Activated CD4-positive, alpha-beta T cell treated with anti-CD3 and anti-CD28 coated beads for 36 hours (primary cell): ENCODE measurements around the gene ANKRD50. TPM values are rescaled to one million over a fixed set of nuclear protein-coding genes. Genes with fewer than 3 reads are reported as not detected.
A peak's percentile ranks its signal among the peaks of the same experiment; 100 is the strongest.

Source experiments
- ATAC-seq: fragments of 200-7000 bp; cut with Tn5 transposase; one replicate; pipeline ENCODE4 v1.10.0; 2021; ENCODE audit warnings: mild to moderate bottlenecking, moderate library complexity
- CTCF ChIA-PET: fragments of 350-600 bp; sonication (Branson Sonifier 250); formaldehyde crosslinking; loops from one replicate; lab custom pipeline; 2021; ENCODE audit warnings: antibody characterized with exemption; lab: Charles Lee
- POLR2A ChIA-PET: fragments of 350-600 bp; sonication (Branson Sonifier 250); formaldehyde crosslinking; loops from one replicate; lab custom pipeline; 2021; ENCODE audit warnings: antibody characterized with exemption, inconsistent platforms; lab: Charles Lee
- DNase-seq: peaks from one replicate; pipeline ENCODE4 v3.0.0-alpha.2; 2020
- H3K27ac Mint-ChIP-seq: one replicate; pipeline ENCODE4 v1.8.0; 2021; ENCODE audit warnings: mixed read lengths
- H3K27me3 Mint-ChIP-seq: one replicate; pipeline ENCODE4 v1.8.0; 2021; ENCODE audit warnings: mixed read lengths
- H3K36me3 Mint-ChIP-seq: one replicate; pipeline ENCODE4 v1.8.0; 2021; ENCODE audit warnings: low read depth, mixed read lengths
- H3K4me1 Mint-ChIP-seq: one replicate; pipeline ENCODE4 v1.8.0; 2021; ENCODE audit warnings: mixed read lengths
- H3K4me3 Mint-ChIP-seq: one replicate; pipeline ENCODE4 v1.8.0; 2021; ENCODE audit warnings: mild to moderate bottlenecking, moderate library complexity, mixed read lengths
- H3K9me3 Mint-ChIP-seq: one replicate; pipeline ENCODE4 v1.8.0; 2021; ENCODE audit warnings: low read depth, mixed read lengths
- intact Hi-C, 2 experiments: fragments of 100-400 bp; cut with DNase I in 1 of 2; cut with micrococcal nuclease in 1 of 2; formaldehyde crosslinking; loops; one replicate each; pipeline versions ENCODE4 v1.14.2 to v1.15.1; 2022 to 2024; cut with DNase I, micrococcal nuclease
- total RNA-seq, 2 experiments: library from RNA; stranded (reverse); gene quantifications; one replicate each; pipeline ENCODE4 v1.2.3, GENCODE V29; 2021

ANKRD50 gene
- total RNA-seq, 2 experiments from 2014 or later = 0.42 to 0.59 TPM

DNA sequence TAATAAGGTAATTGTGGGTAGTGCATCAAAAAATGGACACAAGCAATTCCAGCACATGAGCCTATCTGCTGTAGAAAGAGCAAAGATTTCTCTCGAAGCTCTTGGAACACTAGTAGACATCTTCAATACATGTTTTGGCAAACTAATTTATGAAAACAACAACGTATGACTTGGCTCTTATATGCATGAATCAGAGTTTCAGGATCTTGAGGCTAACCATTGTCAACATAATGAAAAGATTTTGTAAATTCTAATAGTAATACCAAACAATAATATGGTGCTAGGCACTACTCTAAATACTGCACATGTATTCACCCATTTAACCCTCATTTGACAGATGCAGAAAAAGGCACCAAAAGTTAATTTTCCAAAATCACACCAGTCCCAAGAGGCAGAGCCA, 25.1 kb upstream of the ANKRD50 start:
- Mint-ChIP-seq H3K27ac (no peak overlapping the region), H3K9me3 (no peaks in the 10 kb centered on the region), H3K36me3 (no peaks in the 10 kb centered on the region), H3K27me3 (no peaks in the 10 kb centered on the region), H3K4me3 (no peak overlapping the region), H3K4me1 (no peaks in the 10 kb centered on the region)
- intact Hi-C loops = no loop called here
- ATAC-seq (no peak), DNase-seq (no peak)
- ChIA-PET POLR2A (no interaction called here), CTCF (no interaction called here)

GRCh38 chr4:124736526-124736925, 24.0 kb upstream of the ANKRD50 start:
- DNase-seq = no peak
- no peak for ATAC-seq
- intact Hi-C loops = no loop called here
- ChIA-PET CTCF (no interaction called here), POLR2A (no interaction called here)
- no peaks in the 10 kb centered on the region for H3K4me1 Mint-ChIP-seq
- no peak overlapping the region for H3K27ac Mint-ChIP-seq
- H3K4me3 Mint-ChIP-seq = no peak overlapping the region
- H3K27me3 Mint-ChIP-seq = no peaks in the 10 kb centered on the region
- H3K36me3 Mint-ChIP-seq = no peaks in the 10 kb centered on the region
- H3K9me3 Mint-ChIP-seq = no peaks in the 10 kb centered on the region

GRCh38 chr4:124727331-124727890, 14.9 kb upstream of the ANKRD50 start:
- no peaks in the 10 kb centered on the region for H3K9me3 Mint-ChIP-seq
- H3K27me3 Mint-ChIP-seq = no peaks in the 10 kb centered on the region
- H3K27ac Mint-ChIP-seq = no peak overlapping the region
- CTCF ChIA-PET = no interaction called here
- ATAC-seq = no peak
- no peaks in the 10 kb centered on the region for H3K36me3 Mint-ChIP-seq
- no peaks in the 10 kb centered on the region for H3K4me1 Mint-ChIP-seq
- intact Hi-C loops = no loop called here
- no peak for DNase-seq
- H3K4me3 Mint-ChIP-seq = no peak overlapping the region
- POLR2A ChIA-PET = no interaction called here

DNA sequence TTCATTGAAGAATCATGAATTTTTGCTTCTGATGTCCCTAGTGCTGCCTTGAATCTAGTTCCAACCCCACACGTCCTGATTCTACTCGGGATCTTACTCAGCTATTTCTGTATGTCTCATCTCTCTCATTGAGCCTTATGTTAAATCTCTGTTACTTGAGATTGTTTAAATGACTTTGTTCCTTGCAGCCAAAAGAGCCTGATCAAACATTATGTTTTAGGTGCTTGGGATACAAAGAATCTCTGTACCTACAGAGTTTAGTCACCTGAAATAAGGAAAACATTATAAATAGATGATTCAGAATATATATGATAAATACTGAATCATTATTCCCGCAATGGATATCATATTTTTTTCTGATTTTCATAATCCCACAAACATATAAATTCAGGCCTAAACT, 13.7 kb upstream of the ANKRD50 start:
- intact Hi-C loops = no loop called here
- ChIA-PET CTCF (interaction anchor here (0.6 kb wide), 1 partner anchor 588 kb away, joined by 3 read pairs; no protein-coding TSS in a partner anchor), POLR2A (no interaction called here)
- Mint-ChIP-seq H3K9me3 (no peaks in the 10 kb centered on the region), H3K36me3 (no peaks in the 10 kb centered on the region), H3K27ac (no peak overlapping the region), H3K4me1 (no peaks in the 10 kb centered on the region), H3K27me3 (no peaks in the 10 kb centered on the region), H3K4me3 (no peak overlapping the region)
- no peak for ATAC-seq
- no peak for DNase-seq

GRCh38 chr4:124722071-124722470, 9.5 kb upstream of the ANKRD50 start:
- Mint-ChIP-seq H3K4me1 (no peaks in the 10 kb centered on the region), H3K27ac (no peak overlapping the region), H3K27me3 (no peaks in the 10 kb centered on the region), H3K4me3 (no peak overlapping the region), H3K9me3 (no peaks in the 10 kb centered on the region), H3K36me3 (no peaks in the 10 kb centered on the region)
- ChIA-PET POLR2A (no interaction called here), CTCF (interaction anchor here (1.1 kb wide), 1 partner anchor 8 kb away, joined by 5 read pairs; no protein-coding TSS in a partner anchor)
- DNase-seq (no peak), ATAC-seq (peak; percentile 61)
- intact Hi-C loops = no loop called here

- Mint-ChIP-seq H3K9me3 (no peaks in the 10 kb centered on the region), H3K27ac (no peak overlapping the region), H3K4me3 (no peak overlapping the region), H3K4me1 (peaks cover 4% of the 10 kb centered on the region), H3K36me3 (no peaks in the 10 kb centered on the region), H3K27me3 (no peaks in the 10 kb centered on the region)
- ChIA-PET POLR2A (no interaction called here), CTCF (no interaction called here)
- ATAC-seq (no peak), DNase-seq (no peak)
- intact Hi-C loops = no loop called here
Observed at GRCh38 chr4:124717101-124717500, 4.6 kb upstream of the ANKRD50 start.

DNA sequence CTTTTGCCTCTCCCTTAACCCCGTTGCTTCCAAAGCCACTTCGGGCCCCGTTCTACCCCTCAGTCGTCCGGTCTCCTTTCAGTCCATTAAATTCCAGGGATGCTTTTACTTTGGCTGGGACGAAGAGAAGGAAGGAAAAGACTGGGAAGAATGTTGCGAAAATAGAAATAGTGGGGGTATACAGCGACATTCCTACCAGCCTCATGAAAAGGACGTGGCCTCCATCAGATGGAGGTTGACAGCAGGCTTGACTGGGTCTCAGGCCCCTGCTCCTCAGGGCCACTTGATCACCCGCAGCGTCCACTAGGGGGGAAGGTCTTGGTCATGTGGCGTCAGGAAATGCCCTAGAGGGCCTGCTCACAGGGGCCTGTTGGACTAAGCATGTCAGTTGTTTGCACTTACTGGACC, 657 bp upstream of the ANKRD50 start:
- peak; percentile 46 for ATAC-seq
- POLR2A ChIA-PET = no interaction called here
- no peaks in the 10 kb centered on the region for H3K27me3 Mint-ChIP-seq
- CTCF ChIA-PET = interaction anchor here (1.6 kb wide), 1 partner anchor 10 kb away, joined by 5 read pairs; no protein-coding TSS in a partner anchor
- peak; percentile 45 for DNase-seq
- H3K4me1 Mint-ChIP-seq = peaks cover 6% of the 10 kb centered on the region
- H3K27ac Mint-ChIP-seq = peak overlapping the region; percentile 75
- intact Hi-C loops = loop anchor here in 1 of 2 experiments (5.0 kb wide), 1 partner anchor 1316 kb away; the partner anchor contains the start of gene SPRY1
- H3K36me3 Mint-ChIP-seq = no peaks in the 10 kb centered on the region
- no peak overlapping the region for H3K4me3 Mint-ChIP-seq
- H3K9me3 Mint-ChIP-seq = no peaks in the 10 kb centered on the region

GRCh38 chr4:124711471-124712371, 811 bp downstream of the ANKRD50 start:
- Mint-ChIP-seq H3K4me3 (no peak overlapping the region), H3K27me3 (no peaks in the 10 kb centered on the region), H3K36me3 (no peaks in the 10 kb centered on the region), H3K27ac (no peak overlapping the region), H3K4me1 (peaks cover 6% of the 10 kb centered on the region), H3K9me3 (no peaks in the 10 kb centered on the region)
- ChIA-PET CTCF (no interaction called here), POLR2A (no interaction called here)
- ATAC-seq = peak; percentile 10
- intact Hi-C loops = loop anchor here in 1 of 2 experiments (5.0 kb wide), 1 partner anchor 1314 kb away; the partner anchor contains the start of gene SPRY1
- peak; percentile 29 for DNase-seq

DNA sequence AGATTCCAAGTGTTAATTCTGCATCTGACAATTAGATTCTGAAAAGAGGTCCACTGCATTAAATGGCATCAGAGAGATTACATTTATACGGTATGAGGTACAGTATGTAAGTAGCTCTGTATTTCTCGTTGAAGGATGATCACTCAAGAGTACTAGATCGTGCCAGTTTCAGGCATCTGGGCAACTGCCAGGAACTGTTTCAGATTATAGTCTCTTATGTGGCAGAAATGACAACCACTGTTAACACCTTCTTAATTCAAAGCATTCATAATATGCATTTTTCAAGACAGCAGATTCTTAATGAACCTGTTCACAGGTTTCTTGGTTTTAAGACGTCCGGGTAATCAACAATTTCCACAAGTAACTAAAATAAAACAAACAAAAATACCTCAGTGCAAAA, 1.6 kb downstream of the ANKRD50 start:
- intact Hi-C loops = loop anchor here in 1 of 2 experiments (5.0 kb wide), 1 partner anchor 1314 kb away; the partner anchor contains the start of gene SPRY1
- Mint-ChIP-seq H3K27ac (no peak overlapping the region), H3K4me3 (no peak overlapping the region), H3K9me3 (no peaks in the 10 kb centered on the region), H3K36me3 (no peaks in the 10 kb centered on the region), H3K27me3 (no peaks in the 10 kb centered on the region), H3K4me1 (peaks cover 6% of the 10 kb centered on the region)
- ATAC-seq (no peak), DNase-seq (no peak)
- POLR2A ChIA-PET = no interaction called here
- CTCF ChIA-PET = no interaction called here

- Mint-ChIP-seq H3K27ac (no peak overlapping the region), H3K4me3 (no peak overlapping the region), H3K27me3 (no peaks in the 10 kb centered on the region), H3K4me1 (peaks cover 6% of the 10 kb centered on the region), H3K9me3 (no peaks in the 10 kb centered on the region), H3K36me3 (no peaks in the 10 kb centered on the region)
- intact Hi-C loops = loop anchor here in 1 of 2 experiments (5.0 kb wide), 1 partner anchor 1313 kb away; the partner anchor contains the start of gene SPRY1
- ATAC-seq (no peak), DNase-seq (no peak)
- CTCF ChIA-PET = no interaction called here
- POLR2A ChIA-PET = no interaction called here
Observed at GRCh38 chr4:124710015-124710741, 2.4 kb downstream of the ANKRD50 start.

DNA sequence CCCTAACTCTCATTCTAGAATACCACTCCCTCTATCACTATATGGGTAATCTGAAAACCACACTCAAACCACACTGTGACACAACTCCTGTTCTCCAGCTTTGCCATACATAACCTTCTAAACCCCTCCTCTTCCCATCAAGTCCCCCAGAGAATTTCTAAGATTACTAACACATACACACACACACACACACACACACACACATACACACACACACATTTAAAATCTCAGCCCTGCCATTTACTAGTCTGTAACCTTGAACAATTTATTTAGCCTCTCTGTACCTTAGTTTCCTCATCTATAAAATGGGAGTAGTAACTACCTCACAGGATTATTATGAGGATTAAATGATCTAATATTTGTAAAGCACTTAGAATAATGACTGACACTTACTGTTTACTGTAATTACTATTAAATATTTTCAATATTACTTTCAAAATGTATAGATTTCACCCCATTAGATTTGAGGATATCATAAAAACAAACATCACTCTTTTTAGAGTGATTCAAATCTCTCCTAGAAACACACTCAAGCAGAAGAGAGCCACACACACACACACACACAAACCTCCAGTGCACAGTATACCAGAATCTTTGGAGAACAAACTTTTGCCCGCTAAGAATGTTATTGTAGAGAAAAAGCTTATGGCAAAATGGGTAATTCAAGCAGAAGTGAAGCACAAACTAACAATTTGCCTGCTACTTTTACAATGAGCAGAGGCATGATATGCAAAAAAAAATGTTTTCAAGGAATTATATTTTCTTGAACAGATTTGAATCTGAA, 3.8 kb downstream of the ANKRD50 start:
- H3K4me1 Mint-ChIP-seq = peaks cover 6% of the 10 kb centered on the region
- no peaks in the 10 kb centered on the region for H3K36me3 Mint-ChIP-seq
- ChIA-PET POLR2A (no interaction called here), CTCF (no interaction called here)
- intact Hi-C loops = no loop called here
- no peak for DNase-seq
- no peak overlapping the region for H3K27ac Mint-ChIP-seq
- no peak overlapping the region for H3K4me3 Mint-ChIP-seq
- no peaks in the 10 kb centered on the region for H3K27me3 Mint-ChIP-seq
- no peaks in the 10 kb centered on the region for H3K9me3 Mint-ChIP-seq
- no peak for ATAC-seq
